ENCODE measurements around the gene TAF1B.
"Not testable (repeated sequence)": the region's sequence is repeated elsewhere in the genome, so short reads cannot be mapped to it uniquely, and the experiment has no call there.

The TAF1B gene

GRCh38 chr2:9832586-9832985 is 10.7 kb upstream of the TAF1B start:
- DNase-seq (ENCODE audit: low read depth): no peak

- DNase-seq (ENCODE audit: low read depth): not testable (repeated sequence)
Measured at GRCh38 chr2:9835068-9835467, 8.2 kb upstream of the TAF1B start.

GRCh38 chr2:9836074-9836473 is 7.2 kb upstream of the TAF1B start:
- no peak for DNase-seq (ENCODE audit: low read depth)

- DNase-seq (ENCODE audit: low read depth): no peak
Measured at GRCh38 chr2:9836517-9836916, 6.8 kb upstream of the TAF1B start.

- no peak for DNase-seq (ENCODE audit: low read depth)
Measured at GRCh38 chr2:9837451-9837850, 5.8 kb upstream of the TAF1B start.

GRCh38 chr2:9838391-9838790 is 4.9 kb upstream of the TAF1B start:
- DNase-seq (ENCODE audit: low read depth): no peak

GRCh38 chr2:9842487-9843228 is 616 bp upstream of the TAF1B start:
- DNase-seq (ENCODE audit: low read depth): no peak

GRCh38 chr2:9844036-9844483 is 786 bp downstream of the TAF1B start:
- DNase-seq (ENCODE audit: low read depth): no peak

GRCh38 chr2:9844576-9844975 is 1.3 kb downstream of the TAF1B start:
- no peak for DNase-seq (ENCODE audit: low read depth)

GRCh38 chr2:9846554-9846953 is 3.3 kb downstream of the TAF1B start:
- no peak for DNase-seq (ENCODE audit: low read depth)

- DNase-seq (ENCODE audit: low read depth): no peak
Measured at GRCh38 chr2:9847140-9847539, 3.9 kb downstream of the TAF1B start.

GRCh38 chr2:9852881-9853280 is 9.6 kb downstream of the TAF1B start:
- no peak for DNase-seq (ENCODE audit: low read depth)

GRCh38 chr2:9857814-9858729 is 14.8 kb downstream of the TAF1B start:
- no peak for DNase-seq (ENCODE audit: low read depth)

- no peak for DNase-seq (ENCODE audit: low read depth)
Measured at GRCh38 chr2:9858730-9859068, 15.4 kb downstream of the TAF1B start.

GRCh38 chr2:9860922-9861580 is 17.8 kb downstream of the TAF1B start:
- not testable (repeated sequence) for DNase-seq (ENCODE audit: low read depth)

GRCh38 chr2:9867881-9868280 is 24.6 kb downstream of the TAF1B start:
- DNase-seq (ENCODE audit: low read depth): no peak

GRCh38 chr2:9873337-9873736 is 30.1 kb downstream of the TAF1B start:
- DNase-seq (ENCODE audit: low read depth): no peak

GRCh38 chr2:9877026-9877425 is 33.8 kb downstream of the TAF1B start:
- DNase-seq (ENCODE audit: low read depth): no peak

GRCh38 chr2:9877726-9878125 is 34.5 kb downstream of the TAF1B start:
- DNase-seq (ENCODE audit: low read depth): no peak

GRCh38 chr2:9879455-9880194 is 36.4 kb downstream of the TAF1B start:
- no peak for DNase-seq (ENCODE audit: low read depth)

GRCh38 chr2:9883897-9884296 is 40.6 kb downstream of the TAF1B start:
- DNase-seq (ENCODE audit: low read depth): no peak

GRCh38 chr2:9884436-9884835 is 41.2 kb downstream of the TAF1B start:
- no peak for DNase-seq (ENCODE audit: low read depth)
